GM18517 (cell line): ENCODE results near the gene APBA2.

Experiments
- ATAC-seq: cut with Tn5 transposase; IDR thresholded peaks from one replicate; pipeline ENCODE4 v1.9.1; 2021; ENCODE audit warnings: mild to moderate bottlenecking, moderate library complexity; ENCODE audit not compliant: unreplicated experiment

Gene APBA2

GRCh38 chr15:29113336-29114220 lies 227.8 kb downstream of the APBA2 start:
- ATAC-seq: no peak

GRCh38 chr15:29114221-29115092 lies 228.7 kb downstream of the APBA2 start:
- no peak for ATAC-seq

GRCh38 chr15:29115093-29115991 lies 229.6 kb downstream of the APBA2 start:
- ATAC-seq: no peak

- no peak for ATAC-seq
Observed at GRCh38 chr15:29116970-29117700, 231.4 kb downstream of the APBA2 start.

DNA sequence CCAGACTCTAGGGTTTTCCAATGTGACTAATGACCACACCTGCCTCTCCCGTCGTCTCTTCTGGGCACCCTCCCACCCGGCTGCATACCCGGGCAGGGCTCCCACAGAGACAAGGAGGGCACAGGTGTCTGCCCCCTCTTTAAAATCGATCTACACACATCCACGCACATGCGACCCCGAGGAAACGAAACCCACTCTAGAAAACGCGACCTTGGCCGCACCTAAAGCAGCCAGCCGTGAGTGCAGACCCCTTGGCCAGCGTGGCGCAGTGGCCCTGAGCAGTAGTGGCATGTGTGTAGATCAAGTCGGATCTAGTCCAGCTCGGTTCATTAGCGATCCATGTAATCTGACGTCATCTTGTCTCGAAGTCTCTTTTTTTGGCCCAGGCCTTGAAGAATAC lies 232.0 kb downstream of the APBA2 start:
- no peak for ATAC-seq

- no peak for ATAC-seq
Observed at GRCh38 chr15:29119847-29120246, 234.1 kb downstream of the APBA2 start.

GRCh38 chr15:29120593-29121368 lies 235.0 kb downstream of the APBA2 start:
- no peak for ATAC-seq

DNA sequence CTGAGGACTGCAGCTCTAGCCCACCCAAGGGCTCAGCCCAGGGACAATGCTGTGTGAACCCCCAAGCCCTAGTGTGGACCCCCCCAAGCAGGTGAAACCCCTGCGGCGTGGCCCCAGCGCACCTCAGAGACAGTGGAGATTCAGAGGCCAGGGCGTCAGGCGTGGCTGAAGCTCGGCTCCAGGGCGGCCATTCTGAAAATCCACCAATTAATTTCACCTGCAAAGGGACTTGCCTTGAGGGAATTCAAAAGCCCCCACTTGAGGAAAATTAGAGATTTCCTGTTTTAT lies 235.5 kb downstream of the APBA2 start:
- ATAC-seq: no peak

- ATAC-seq: no peak
Observed at GRCh38 chr15:29121907-29122306, 236.1 kb downstream of the APBA2 start.

GRCh38 chr15:29122506-29122905 lies 236.7 kb downstream of the APBA2 start:
- no peak for ATAC-seq

DNA sequence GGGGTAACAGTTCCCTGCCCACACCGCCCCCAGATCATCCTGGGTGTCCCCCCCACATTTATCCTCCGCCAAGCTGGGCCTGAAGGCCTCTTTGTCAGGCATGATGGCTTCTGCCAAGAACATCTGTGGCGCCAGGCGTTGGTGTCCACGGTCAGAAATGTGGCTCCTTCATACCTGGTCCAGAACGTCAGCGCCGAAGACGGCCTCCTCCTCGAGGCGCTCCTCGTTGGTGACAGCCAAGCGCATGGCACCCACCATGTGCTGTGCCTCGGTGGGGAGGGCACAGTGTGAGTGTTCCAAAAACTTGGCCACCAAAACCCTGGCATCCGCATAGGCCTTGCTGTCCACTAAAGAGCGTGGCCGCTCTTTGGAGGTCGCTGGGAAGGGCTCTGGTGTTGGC lies 237.4 kb downstream of the APBA2 start:
- ATAC-seq: no peak

DNA sequence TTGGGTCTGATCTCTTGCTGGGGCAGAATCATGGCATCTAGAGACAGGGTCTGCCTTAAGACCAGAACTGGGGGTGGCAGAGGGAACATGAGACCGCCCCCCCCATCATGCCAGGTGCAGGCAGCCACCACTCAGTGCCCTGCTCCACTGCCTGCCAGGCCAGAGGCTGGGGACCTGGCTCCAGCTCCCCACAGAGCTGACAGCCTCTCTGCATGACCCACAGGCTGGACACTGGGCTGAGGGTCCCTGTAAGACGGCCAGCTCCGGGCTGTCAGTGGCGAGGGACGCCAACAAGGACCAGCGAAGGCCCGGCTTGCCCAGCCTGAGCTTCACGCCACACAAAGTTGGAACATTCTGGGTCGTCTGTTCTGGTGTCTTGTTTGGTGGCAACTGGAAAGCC lies 238.2 kb downstream of the APBA2 start:
- no peak for ATAC-seq

GRCh38 chr15:29124581-29125381 lies 239.0 kb downstream of the APBA2 start:
- no peak for ATAC-seq

- no peak for ATAC-seq
Observed at GRCh38 chr15:29125382-29126207, 239.8 kb downstream of the APBA2 start.

GRCh38 chr15:29126208-29126536 lies 240.4 kb downstream of the APBA2 start:
- no peak for ATAC-seq

- no peak for ATAC-seq
Observed at GRCh38 chr15:29126821-29127461, 241.2 kb downstream of the APBA2 start.
